Peyer's patch (tissue), 4 donors: ENCODE data around the gene RRM1.

ENCODE experiments used
- POLR2A ChIP-seq, 2 donors: fragments of 450-650 bp; IDR thresholded peaks; one replicate each; pipeline ENCODE4 v1.5.1; 2017; ENCODE audit warnings: antibody characterized with exemption in 2 of 2, mild to moderate bottlenecking in 2 of 2, moderate library complexity in 2 of 2
- TF ChIP-seq, protein P1 (sequence below), 6 experiments: fragments of 450-650 bp in 4 of 6; fragments of 200-600 bp in 2 of 6; sonication (generic) in 1 of 6; IDR thresholded peaks; one replicate each; pipeline ENCODE4 v1.5.1; 2017 to 2019; ENCODE audit warnings: antibody characterized with exemption in 6 of 6, mild to moderate bottlenecking in 3 of 6, moderate library complexity in 1 of 6

DNA sequence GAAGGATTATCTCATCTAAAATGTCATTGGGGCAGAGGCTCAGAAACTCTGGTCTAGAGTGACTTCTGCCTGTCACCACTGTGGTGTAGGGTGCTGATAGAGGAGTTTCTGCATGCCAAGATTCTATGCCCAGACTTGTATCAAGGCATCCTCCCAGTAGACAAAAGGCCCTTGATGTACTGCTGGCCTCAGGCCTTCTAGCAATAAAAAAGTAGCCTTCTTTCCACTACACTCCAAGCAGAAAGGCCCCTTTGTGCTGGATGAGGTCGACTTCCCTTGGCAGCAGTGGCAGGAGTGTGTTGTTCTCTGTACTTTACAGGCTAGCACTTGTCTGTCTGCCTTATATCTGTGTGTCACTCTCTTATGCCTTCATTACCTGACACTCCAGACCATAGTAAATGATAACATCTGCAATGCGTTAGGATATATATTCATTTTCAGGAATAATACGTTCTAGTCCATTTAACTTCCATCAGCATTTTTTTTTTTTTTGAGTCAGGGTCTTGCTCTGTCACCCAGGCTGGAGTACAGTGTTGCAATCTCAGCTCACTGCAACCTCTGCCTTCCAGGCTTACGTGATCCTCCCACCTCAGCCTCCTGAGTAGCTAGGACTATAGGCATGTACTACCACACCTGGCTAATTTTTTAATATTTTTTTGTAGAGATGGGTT, 49.5 kb upstream of the RRM1 start:
- TF ChIP-seq, protein P1, sequence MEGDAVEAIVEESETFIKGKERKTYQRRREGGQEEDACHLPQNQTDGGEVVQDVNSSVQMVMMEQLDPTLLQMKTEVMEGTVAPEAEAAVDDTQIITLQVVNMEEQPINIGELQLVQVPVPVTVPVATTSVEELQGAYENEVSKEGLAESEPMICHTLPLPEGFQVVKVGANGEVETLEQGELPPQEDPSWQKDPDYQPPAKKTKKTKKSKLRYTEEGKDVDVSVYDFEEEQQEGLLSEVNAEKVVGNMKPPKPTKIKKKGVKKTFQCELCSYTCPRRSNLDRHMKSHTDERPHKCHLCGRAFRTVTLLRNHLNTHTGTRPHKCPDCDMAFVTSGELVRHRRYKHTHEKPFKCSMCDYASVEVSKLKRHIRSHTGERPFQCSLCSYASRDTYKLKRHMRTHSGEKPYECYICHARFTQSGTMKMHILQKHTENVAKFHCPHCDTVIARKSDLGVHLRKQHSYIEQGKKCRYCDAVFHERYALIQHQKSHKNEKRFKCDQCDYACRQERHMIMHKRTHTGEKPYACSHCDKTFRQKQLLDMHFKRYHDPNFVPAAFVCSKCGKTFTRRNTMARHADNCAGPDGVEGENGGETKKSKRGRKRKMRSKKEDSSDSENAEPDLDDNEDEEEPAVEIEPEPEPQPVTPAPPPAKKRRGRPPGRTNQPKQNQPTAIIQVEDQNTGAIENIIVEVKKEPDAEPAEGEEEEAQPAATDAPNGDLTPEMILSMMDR (IDR thresholded peaks at IDR 0.05): no peak
- no peak for TF ChIP-seq POLR2A (IDR thresholded peaks at IDR 0.05)
